ENCODE data around the gene SHANK1.

DNA sequence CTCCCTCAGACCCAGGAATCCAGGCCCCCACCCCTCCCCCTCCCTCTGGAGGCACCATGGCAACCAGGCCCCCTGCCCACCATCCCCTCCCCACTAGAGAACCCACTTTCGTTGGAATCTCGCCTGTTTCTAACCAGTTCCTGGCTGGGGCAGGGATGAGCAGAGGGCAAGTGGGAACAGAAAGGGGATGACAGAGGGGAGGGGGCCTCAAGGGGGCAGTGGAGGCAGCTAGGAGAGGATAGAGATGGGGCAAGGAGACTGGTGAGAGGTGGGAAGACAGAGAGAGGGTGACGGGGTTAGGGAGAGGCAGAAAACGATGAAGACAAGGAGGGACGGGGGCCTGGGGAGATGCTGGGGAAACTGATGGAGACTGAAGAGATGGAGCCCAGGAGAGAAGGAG lies 70.9 kb downstream of the SHANK1 start:
- no peak for TF ChIP-seq POLR2AphosphoS5 (IDR thresholded peaks at IDR 0.05; ENCODE audit: low read depth, low read length)
- TF ChIP-seq SPI1 (IDR thresholded peaks at IDR 0.05; ENCODE audit: low read depth, low read length), result no peak
- no peak for TF ChIP-seq POLR2A (IDR thresholded peaks at IDR 0.05; ENCODE audit: low read depth, low read length)
- no peak for TF ChIP-seq TAF1 (IDR thresholded peaks at IDR 0.05; ENCODE audit: low read depth, low read length)

Measured in GM12891 (cell line).